Amygdala (tissue), 56 donors: ENCODE measurements around the gene AOC1.

Source experiments
- DNase-seq, 56 donors: peaks; one replicate each; lab custom pipeline; 2025; lab: John Stamatoyannopoulos, UW

AOC1 gene

DNA sequence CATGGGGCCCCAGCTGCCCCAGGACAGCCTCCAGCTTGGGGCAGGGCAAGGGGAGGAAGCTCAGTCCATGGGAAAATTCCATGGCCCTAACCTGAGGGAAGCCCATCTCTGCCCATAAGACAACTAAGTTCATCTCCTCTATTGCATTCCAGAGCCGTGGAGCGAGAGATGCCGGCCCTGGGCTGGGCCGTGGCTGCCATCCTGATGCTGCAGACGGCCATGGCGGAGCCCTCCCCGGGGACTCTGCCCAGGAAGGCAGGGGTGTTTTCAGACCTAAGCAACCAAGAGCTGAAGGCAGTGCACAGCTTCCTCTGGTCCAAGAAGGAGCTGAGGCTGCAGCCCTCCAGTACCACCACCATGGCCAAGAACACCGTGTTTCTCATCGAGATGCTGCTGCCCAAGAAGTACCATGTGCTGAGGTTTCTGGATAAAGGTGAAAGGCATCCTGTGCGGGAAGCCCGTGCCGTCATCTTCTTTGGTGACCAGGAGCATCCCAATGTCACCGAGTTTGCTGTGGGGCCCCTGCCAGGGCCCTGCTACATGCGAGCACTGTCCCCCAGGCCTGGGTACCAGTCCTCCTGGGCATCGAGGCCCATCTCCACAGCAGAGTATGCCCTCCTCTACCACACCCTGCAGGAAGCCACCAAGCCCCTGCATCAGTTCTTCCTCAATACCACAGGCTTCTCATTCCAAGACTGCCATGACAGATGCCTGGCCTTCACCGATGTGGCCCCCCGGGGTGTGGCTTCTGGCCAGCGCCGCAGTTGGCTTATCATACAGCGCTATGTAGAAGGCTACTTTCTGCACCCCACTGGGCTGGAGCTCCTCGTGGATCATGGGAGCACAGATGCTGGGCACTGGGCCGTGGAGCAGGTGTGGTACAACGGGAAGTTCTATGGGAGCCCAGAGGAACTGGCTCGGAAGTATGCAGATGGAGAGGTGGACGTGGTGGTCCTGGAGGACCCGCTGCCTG lies 4.3 kb downstream of the AOC1 start:
- no peak for DNase-seq

GRCh38 chr7:150857276-150858055 lies 5.1 kb downstream of the AOC1 start:
- peak in 1 of 56 donors; percentile 5 for DNase-seq

GRCh38 chr7:150858236-150859197 lies 6.2 kb downstream of the AOC1 start:
- DNase-seq: no peak

DNA sequence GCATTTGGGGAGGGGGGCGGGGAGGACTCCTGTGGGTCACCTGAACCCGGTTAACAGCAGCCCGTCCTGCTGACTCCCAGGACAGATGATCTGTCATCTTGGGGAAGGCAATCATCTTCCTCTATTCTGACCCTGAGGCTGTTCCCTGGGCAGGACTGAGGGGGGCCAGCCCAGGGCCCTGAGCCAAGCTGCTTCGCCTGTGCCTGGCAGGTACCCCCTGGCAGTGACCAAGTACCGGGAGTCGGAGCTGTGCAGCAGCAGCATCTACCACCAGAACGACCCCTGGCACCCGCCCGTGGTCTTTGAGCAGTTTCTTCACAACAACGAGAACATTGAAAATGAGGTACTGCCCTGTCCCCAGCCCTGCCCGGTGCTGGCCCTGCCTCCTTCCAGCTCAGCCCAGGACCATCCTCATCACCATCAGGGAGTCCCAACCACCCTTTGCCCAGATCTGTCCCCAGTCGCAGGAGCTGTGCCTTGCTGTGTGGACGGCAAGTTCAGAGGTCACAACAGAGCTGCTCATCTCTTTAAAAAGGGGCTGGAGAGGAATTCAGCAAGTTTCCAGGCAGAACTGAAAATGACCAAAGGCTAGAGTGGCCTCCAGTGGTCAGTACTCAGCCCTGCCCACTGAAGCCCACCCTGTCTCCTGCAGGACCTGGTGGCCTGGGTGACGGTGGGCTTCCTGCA lies 8.1 kb downstream of the AOC1 start:
- no peak for DNase-seq

DNA sequence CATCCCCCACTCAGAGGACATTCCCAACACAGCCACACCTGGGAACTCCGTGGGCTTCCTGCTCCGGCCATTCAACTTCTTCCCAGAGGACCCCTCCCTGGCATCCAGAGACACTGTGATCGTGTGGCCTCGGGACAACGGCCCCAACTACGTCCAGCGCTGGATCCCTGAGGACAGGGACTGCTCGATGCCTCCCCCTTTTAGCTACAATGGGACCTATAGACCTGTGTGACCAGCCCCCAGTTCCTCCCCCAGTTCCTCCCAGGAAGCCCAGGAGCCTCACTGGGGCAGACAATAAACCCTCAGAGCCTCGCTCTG lies 8.6 kb downstream of the AOC1 start:
- DNase-seq: no peak

- no peak for DNase-seq
Measured at GRCh38 chr7:150862356-150862755, 10.0 kb downstream of the AOC1 start.

DNA sequence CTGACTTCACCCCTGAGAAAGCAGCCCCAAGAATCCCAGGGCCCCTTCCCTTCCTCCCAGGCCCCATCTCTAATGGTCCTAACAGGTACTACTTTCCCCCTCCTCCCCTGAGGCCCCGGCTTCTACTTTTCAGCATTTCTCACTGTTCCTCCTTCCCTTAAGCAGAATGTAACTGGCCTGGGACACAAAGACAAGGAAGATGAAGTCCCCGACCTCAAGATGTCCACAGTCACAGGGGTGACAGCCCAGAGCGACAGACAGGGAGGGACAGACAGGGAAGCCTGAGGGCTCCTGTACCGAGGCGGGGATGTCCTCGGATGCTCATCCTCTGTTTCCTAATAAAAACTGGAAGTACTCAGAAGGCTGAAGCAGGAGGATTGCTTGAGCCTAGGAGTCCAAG lies 11.6 kb downstream of the AOC1 start:
- no peak for DNase-seq

- DNase-seq: no peak
Measured at GRCh38 chr7:150866932-150867564, 14.7 kb downstream of the AOC1 start.

GRCh38 chr7:150867605-150868004 lies 15.3 kb downstream of the AOC1 start:
- no peak for DNase-seq

- no peak for DNase-seq
Measured at GRCh38 chr7:150869467-150869866, 17.1 kb downstream of the AOC1 start.

DNA sequence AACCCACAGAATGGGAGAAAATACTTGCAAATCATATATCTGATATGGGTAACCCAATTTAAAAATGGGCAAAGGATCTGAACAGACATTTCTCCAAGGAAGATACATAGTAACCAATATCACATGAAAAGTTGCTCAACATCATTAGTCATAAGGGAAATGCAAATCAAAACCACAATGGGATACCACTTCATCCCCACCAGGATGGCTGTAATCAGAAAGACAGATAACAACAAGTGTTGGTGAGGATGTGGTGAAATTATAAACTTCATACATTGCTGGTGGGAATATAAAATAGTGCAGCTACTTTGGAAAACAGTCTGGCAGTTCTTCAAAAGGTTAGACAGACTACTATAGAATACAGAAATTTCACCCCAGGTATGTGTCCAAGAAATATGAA lies 19.3 kb downstream of the AOC1 start:
- DNase-seq: no peak

DNA sequence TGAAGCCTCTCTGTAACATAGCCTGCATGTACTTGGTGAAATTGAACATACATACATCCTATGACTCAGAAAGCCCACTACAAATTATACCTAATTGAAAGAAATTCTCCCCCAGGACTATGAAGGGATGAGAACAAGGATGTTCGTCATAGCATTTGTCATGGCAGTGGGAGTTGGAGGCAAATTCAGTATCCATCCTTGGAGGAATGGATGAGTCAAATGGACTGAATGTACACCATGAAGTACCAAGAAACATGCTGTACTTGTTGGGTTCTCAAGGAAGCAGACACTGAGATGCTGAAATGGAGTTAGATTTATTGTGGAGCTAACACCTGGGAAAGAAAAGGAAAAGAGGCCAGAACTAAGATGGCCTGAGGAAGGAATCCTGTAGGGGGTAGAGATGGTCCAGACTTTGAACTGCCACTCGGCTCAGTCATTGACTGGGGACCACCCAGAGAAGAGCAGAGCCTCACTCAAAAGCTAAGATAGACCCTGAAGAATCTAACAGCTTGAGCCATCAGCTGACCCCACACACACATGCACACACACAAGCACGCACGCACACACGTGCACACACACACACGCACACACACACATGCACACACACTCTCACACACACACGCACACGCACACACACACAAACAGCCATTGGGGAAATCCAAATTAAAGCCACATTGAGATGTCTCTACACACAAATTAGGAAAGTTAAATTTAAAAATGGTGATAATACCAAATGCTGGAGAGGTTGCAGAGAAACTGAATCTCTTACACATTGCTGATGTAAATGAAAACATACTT lies 22.3 kb downstream of the AOC1 start:
- no peak for DNase-seq

GRCh38 chr7:150875791-150876190 lies 23.5 kb downstream of the AOC1 start:
- DNase-seq: no peak

GRCh38 chr7:150876817-150877526 lies 24.7 kb downstream of the AOC1 start:
- peak in 32 of 56 donors; percentile 4 to 57 (median 35) for DNase-seq

- no peak for DNase-seq
Measured at GRCh38 chr7:150877536-150877935, 25.2 kb downstream of the AOC1 start.

DNA sequence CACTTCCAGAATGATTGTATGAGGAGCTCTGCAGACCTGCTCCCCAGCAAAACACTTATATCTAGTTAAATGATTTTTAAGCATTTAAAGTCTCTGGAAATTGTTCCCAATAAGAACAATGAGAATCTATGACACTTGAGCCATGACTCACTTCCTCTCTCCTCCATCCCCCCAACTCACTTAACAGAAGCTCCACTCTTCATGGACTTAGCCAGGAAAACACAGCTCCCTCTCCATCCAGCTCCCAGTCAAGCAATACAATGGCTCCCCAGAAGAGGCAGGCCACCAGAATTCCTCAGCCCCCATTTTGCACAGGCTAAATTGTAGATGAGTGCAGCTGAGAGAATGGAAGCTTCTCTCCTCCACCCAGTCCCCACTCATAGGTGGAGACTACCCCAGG lies 27.0 kb downstream of the AOC1 start:
- no peak for DNase-seq

DNA sequence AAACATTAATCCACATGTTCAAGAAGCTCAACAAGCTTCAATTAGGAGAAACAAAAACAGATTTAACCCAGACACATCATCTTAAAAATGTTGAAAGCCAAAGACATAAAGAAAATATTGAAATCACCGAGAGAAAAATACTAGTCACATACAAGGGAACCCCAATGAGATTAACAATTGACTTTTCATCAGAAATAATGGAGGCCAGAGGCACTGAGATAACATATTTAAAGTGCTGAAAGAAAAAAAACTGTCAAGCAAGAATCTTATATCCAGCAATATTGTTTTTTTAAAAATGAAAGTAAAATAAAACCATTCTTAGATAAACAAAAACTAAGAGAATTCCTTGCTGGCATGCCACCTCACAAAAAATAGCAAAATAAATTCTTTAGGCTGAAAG lies 28.9 kb downstream of the AOC1 start:
- no peak for DNase-seq
